GM21528 (cell line): ENCODE data around the gene ATG101.

Experiments used
- ATAC-seq: cut with Tn5 transposase; IDR thresholded peaks from one replicate; pipeline ENCODE4 v1.9.1; 2021; ENCODE audit warnings: mild to moderate bottlenecking, moderate library complexity; ENCODE audit not compliant: unreplicated experiment, low FRiP score

ATG101 gene

DNA sequence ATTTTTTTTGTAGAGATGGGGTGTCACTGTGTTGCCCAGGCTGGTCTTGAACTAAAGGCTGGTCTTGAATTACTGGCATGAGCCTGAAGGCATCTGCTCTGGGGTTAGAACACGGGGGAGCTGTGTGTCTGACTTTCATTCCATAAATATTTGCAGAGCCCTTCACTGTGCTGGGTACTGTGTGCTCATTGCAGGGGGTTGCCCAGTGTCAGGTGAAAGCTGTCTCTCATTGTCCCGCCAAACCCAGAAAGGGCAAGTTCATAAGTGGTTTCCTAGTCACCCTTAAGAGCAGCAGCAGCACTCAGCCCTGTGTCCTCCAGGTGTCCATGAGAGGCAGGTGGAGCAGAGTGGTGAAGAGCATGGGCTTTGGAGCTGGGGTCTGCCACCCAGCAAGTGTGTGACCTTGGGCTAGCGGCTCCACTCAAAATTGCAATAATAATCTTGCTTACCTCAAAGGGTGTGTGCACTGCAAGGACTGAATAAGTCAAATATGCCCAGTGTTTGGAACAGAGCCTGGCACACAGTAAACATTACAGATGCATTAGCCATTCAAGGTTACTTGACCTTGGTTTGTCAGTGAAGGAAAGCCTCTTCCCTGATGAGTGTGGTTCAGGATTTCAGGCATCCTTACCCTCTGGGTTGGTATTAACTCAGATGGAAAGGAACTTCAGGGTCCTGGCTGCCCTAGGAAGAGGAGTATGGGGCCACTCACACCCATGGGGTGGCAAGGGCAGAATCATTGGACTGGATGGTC, 5.4 kb downstream of the ATG101 start:
- no peak for ATAC-seq

DNA sequence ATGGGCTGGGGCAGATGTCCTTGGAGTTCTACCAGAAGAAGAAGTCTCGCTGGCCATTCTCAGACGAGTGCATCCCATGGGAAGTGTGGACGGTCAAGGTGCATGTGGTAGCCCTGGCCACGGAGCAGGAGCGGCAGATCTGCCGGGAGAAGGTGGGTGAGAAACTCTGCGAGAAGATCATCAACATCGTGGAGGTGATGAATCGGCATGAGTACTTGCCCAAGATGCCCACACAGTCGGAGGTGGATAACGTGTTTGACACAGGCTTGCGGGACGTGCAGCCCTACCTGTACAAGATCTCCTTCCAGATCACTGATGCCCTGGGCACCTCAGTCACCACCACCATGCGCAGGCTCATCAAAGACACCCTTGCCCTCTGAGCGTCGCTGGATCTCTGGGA, 7.0 kb downstream of the ATG101 start:
- ATAC-seq = no peak

DNA sequence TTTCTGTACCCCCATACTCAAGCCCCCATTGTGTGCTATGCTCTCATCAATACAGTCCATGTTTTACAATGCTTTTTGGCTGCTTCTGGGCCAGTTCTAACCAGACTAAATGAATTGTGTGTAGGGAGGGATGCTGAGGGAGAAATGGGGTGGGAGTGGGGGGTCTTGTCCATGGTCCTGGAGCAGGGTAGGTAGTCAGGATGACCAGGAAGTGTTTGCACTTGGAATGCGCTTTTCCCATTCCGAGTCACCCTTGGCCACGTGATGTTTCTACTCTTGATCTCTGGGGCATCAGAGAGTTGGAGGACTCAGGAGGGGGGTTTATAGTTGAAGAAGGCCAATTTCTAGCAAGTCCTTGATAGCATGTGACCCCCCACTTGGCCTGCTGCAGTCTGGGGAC, 8.5 kb downstream of the ATG101 start:
- ATAC-seq = no peak

DNA sequence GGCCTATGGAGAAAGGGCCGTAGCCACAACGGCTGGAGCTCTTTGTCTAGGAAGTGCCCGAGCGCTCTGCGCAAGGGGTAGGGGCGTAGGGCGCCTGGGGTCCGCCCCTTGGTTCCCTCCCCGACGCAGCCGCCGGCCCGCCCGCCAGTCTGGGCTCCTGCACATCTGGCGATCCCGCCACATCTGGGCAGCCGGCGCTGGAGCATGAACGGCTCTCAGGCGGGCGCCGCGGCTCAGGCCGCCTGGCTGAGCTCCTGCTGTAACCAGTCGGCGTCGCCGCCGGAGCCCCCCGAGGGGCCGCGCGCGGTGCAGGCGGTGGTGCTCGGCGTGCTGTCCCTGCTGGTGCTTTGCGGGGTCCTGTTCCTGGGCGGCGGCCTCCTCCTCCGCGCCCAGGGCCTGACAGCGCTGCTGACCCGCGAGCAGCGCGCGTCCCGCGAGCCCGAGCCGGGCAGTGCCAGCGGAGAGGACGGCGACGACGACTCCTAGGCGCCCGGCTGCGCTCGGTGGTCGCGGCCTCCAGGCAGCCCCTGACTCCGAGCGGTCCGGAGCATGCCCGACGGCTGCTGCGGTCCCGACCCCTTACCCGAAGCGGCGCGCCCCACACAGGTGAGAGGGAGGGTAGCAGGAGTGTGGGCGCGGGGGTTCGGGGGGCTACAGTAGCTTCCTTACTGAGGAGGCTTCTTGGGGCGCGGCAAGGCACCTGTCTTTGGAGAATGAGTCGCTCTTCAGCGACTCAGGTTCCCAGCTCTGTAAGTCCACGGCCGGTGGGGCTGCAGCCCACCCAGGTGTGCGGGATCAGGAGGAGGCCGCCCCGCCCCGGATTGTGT, 10.0 kb downstream of the ATG101 start, which contains the start of gene SMIM41:
Gene SMIM41 (plus strand): TSS at position 129 of the 827 bp plus-strand sequence. CDS start 76 bp downstream, at position 205.
- no peak for ATAC-seq

DNA sequence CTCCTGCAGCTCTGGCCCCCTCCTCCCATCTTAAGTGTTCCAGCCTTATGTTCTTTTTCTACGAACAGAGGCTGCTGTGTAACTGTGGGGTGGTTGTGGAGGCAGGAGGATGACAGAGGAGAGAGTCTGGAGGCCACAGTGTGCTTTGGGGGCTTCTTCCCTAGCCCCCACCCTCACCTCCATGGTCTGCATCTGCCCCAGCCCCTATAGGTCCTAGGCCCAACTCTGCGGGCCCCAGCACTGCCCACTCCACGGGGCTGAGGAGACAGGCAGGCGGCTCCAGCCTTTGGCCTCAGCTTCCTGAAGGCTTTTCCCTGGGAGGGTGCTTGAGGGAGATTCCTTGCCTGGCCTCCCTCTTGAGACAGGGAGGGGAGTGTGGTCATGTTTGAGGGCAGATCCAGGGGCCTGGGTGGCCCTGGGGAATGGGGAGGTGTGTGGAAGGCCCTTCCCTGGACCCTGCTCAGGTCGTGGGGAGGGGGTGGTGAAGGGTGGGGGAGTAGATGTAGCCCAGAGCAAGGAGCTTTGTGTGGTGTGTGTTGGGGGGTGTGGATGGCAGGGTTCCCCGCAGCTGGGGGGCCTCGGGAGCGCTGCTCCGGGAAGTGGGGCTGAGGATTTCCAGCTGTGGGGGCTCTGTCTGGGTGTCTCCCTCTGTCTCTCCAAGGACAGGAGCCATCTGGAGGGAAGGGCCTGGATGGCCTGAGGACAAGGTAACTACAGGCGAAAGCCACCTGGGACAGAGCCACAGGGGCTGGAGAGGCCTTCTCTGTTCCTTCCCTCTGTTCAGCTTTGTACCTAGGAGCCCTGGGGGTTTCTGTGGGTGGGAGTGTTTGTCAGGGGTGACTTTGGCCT, 10.8 kb downstream of the ATG101 start:
- no peak for ATAC-seq

DNA sequence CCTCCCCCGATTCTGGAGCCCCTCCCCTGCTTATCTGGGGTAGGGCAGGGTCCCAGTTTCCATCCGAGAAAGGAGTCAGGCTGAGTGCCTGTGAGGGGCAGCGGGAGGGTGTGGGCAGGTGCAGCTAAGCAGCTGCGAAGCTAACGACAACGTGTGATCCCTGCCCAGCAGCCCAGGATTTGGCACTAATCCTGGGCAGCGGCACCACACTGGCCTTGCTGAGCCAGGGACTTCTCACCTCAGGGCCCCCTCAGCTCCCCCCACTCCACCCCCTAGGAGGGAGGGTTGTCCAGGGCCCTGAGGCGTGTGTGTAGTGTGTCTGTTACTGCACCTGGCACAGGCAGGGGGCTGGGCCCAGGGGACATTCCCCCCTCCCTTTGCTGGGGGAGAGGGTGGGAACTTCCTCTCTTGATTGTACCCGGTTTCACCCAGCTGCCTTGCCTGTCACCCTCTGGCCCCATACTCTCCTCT, 11.5 kb downstream of the ATG101 start:
- ATAC-seq = no peak

DNA sequence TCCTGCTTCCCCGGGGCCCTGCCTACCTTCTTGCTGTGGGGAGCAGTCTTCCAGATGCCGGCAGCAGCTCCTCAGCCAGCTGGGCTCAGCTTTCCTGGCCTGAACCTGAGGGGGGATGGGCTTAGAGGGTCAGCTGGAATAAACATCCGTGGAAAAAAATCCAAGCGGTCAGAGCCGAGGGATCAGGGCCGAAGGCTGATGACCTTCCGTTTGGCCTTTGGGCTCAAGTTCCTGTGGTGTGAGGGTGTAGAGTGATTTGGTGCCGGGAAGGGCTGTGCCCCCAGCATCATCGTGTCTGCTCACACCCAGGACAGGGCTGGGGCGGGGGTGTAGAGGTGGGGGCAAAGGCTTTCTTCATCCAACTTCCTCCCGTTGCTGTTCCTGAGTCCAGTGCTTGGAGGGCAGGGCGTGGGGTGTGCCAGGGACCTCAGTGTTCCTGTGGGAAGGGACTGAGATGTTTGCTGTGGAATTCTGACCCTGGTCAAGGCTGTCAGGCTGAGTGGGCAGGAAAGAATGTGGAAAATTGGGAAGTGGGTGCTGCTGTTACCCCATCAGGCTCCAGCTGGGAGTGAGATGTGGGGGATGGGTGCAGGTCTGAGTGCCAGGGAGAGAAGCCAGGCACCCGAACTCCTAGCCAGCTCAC, 12.4 kb downstream of the ATG101 start:
- ATAC-seq = no peak

DNA sequence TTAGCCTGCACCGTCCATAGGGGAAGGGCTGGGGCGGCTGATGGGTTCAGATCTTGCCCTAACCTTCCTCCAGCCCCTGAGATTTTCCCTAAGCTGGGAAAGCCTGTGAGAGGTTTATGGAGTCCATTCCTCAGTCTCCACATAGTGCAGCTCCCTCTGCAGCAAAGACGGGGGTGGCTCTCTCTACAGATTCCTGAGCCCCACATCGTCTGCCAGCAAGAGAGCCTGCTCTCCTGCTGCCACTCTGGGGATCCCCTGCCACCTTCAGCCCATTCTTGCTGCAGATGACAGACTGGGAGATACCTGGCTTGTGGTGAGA, 12.8 kb downstream of the ATG101 start:
- no peak for ATAC-seq

DNA sequence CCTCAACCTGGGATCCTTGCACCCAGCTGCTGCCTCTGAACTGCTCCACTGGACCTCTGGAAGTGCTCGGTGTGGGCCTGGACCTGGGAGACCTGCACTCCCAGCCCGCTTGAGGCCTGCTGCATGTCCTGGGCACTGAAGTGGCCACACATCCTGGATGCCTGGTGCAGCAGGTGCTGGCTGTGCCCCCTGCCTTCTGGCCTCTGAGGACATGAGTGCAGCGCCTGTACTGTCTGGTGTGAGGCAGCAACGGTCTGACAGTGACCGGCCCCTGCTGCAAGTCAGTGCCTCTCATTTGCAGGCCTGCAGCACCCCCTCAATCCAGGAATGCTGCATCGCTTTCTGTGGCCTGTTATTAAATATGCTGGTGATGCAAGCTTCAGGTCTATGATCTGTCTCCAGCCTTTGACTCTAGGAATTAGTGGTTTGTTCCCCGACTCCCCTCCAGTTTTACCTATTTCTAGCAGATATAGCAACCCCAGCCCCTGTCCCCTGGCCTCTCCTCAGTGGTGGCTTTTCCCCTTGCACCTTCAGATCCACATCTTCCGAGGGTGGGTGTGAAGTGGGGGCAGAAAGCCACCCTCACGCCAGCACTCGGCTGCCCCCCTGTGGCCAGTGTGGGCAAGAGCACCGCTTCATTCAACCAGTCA, 13.3 kb downstream of the ATG101 start:
- ATAC-seq = no peak

DNA sequence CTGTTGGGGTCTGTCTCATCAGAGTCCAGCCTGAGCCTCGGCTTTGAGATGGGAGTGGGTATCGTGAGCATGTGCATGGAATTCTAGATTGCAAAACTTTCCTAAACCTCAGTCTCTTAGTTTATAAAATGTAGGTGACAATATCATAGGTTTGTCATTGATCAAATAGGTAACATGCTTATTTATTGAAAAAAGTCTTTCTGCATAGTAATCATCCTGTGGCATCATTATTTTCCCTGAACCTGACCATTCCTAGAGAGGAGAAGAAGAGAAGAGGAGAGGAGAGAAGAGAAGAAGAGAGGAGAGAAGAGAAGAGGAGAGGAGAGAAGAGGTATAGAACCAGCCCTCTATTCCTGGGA, 13.8 kb downstream of the ATG101 start:
- no peak for ATAC-seq

DNA sequence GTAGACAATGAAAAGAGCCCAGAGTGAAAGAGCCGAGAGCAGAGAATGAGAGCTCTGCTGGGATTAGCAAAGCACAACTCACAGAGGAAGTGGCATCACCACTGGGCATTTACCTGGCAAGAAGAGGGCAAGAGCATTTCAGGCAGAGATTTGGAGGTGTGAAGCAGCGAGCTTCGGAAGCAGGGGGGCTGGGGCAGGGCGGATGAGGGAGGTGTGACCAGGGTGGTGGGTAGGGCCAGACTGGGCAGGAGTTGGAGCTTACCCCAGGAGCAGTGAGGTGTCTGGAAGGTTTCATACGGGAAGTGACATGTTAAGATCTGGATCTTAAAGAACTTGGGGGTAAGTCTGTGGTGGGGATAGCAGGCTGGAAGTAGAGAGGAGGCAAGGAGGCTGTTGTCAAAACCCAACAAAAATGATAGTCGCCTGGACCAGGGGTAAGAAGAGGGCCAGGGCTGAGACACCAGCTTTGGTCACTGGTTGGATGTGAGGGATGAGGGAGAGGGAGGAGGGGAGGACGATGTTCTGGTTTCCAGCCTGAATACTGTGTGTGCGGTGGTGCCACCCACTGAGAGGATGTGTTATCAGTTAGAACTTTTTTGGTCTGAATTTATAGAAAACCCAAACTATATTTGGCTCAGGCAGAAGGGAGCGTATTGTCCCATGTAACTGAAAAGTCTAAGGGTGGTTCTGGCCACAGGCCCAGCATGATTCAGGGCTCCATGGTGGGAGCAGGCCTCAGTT, 14.9 kb downstream of the ATG101 start:
- ATAC-seq = no peak

DNA sequence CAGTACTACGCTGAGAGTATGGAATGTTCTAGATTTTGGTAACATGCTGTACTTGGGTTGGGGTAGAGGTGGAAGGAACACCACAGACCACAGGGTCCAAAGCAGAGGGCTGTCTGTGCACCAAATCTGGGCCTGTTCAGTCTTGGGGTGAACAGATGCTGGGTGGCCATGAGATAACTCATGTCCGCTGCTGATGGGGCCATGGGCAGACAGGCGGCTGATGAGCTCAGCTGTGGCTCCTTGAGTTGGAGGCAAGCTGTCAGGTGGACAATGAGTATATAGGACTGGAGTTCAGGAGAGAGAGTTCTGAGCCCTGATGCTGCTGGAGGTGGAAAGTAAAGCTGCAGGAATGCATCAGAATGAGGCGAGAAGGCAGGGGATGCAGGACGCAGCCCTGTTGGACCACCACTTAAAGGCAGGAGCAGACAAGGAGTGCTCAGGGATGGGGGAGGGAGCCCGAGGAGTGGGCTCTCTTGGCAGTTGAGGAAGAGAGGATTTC, 16.0 kb downstream of the ATG101 start:
- no peak for ATAC-seq

DNA sequence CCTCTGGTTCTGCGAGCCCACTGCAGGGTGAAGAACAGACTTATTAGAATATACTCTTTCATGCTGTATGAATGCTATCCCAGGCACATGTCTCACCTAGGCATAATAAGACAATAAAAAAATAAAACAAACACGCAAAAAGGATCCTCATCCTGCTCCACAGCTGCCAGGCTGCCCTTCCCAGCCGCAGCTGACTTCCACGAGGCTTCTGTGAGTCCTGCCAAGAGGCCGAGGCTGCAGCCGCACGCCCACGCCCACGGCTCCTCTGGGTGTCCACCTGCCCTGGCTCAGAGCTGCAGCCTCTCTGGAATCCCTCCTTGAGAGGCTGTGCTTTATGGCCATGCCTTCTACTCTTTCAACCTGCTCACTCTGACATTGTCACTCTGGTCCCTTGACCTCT, 16.6 kb downstream of the ATG101 start:
- ATAC-seq = no peak

DNA sequence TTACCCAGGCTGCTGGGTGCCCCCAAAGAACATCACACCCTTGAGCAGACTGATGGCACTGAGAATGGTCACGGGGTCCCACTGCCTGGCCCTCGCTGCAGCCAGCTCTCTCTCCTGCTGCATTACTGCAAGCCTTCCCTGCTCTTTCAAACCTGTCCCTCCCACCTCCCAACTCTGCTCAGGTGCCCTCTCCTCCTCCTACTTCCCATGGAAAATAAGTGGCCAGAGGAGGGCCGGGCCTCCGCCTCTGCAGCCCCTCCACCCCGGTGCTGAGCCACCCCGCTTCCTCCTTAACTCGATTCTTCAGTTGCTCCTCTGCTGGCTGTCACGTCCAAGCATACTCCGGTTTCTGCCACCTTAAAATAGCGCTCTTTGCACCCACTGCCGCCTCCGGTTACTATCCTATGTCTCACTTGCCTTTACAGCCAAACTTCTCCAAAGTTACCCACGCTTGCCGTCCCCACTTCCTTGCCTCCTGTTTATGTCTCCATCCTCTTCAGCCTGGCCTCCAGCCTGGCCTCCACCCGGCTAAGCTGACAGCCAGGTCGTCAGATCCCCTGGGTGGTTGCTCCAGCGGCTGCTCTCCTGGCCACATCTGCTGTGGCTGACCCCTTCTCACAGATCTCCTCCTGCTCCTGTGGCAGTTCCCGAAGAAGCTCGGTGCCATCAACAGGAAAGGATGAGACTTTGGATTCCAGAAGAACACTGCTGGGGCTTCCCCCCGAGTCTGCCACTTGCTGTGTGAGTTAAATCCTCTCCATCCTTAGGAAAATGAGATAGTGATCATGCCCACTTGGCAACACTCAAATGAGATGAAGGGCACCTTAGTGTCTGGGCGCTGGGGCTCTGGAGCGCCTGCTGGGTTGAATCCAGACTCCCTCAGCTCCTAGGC, 17.4 kb downstream of the ATG101 start:
- no peak for ATAC-seq

DNA sequence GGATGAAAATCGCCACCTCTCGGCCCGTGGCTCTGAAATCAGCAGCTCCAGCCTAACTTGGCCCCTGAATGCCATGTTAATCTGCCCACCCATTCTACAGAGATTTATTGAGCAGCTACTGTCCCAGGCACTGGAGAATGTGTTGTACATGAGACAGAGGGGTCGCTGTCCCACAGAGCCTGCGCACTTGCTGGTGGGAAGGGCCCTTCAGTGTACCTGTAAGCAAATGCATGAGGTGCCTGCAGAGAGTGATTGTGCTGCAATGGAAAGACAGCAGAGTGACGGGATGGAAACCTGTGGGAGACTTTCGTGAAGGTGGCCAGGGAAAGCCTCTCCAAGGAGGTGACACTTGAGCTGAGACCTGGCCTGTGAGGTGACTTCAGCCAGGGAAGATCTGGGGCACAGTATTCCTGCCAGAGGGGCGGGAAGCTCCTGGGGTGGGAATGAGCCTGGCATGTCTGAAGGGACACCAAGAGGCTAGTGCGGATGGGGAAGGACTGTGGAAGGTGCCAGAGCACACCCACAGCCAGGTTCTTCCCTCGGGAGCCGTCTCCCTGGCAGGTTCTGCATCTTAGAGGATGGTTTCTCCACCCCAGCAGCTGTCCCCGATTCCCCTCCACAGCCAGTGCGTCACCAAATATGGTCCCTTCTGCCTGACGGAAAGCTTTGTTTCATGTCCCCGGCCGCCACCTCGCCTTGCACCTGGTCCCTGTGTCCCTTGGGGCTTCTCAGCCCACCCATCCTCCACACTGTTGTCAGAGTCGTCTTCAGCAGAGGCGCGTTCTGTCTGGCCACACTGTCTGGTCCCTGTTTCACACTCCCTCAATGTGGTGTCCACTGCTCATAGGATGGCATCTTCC, 18.4 kb downstream of the ATG101 start:
- ATAC-seq = no peak

DNA sequence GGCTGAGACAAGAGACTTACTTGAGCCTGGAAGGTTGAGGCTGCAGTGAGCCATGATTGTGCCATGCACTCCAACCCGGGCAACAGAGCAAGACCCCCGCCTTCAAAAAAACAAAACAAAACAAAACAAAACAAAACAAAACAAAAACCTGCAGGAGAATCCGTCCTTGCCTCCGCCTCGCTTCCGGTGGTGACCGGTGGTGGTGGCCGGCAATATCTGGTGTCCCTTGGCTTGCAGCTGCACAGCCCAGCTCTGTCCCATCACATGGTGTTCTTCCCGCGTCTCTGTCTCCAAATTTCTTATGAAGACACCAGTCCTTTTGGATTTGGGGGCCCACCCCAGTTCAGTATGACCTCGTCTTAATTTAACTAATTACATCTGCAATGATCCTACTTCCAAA, 19.7 kb downstream of the ATG101 start:
- no peak for ATAC-seq

DNA sequence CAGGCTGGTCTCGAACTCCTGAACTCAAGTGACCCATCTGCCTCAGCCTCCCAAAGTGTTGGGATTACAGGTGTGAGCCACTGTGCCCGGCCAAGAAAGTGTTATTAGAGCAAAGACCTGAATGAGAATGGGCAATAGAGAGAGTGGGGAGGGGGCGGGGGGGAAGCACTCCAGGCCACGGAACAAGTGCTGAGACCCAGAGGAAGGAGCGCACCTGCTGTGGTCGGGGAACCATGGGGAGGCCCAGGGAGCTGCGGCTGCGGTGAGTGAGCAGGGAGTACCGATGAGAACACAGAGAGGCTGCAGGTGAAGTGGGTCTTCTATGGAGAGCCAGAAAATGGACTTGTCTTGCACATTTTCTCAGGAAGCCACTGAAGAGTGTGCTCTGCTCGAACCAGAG, 20.5 kb downstream of the ATG101 start:
- no peak for ATAC-seq
